Fibroblast of skin of abdomen (primary cell): Measurements from ENCODE around the gene TBC1D8.

Experiments used
- DNase-seq: peaks from one replicate; pipeline ENCODE4 v3.0.0-alpha.2; 2013

TBC1D8 gene

DNA sequence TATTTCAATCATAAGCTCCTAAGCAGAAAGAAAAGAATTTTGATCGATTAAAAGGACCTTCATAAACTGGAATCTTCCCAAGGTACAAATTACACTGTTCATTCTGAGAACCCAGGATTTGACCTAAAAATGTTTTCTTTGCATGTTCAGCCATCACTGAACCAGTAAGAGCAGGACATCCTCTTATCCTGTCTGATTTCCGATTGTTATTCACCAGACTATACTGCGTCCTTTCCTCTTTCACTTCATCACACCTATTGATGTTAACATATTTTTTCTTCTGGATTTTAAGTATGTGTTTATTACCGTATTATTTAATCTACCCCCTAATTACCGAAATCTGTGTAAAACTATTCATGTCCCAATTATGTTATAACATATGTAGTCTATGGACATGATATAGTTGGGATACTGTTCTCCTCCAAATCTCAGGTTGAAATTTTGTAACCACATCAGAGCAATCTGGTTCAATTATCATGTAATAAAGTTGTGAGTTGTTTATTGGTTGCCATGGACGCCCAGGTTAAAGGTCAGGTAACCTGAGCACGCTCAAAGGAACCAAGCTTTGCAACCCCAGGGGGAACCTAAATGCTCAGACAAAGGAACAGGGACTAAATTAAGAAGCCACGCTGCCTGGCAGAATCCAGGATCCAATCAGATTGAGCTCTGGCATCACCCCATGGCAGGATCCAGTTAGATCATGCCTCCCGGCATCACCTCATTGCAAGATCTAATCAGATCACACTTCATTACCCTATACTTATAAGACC is 11.6 kb upstream of the TBC1D8 start:
- no peak for DNase-seq

- DNase-seq = no peak
These were observed 10.5 kb upstream of the TBC1D8 start for GRCh38 chr2:101161658-101162057.

- DNase-seq = peak; percentile 12
These were observed 9.3 kb upstream of the TBC1D8 start for GRCh38 chr2:101160454-101160853.

- DNase-seq = no peak
These were observed 8.3 kb upstream of the TBC1D8 start for GRCh38 chr2:101159526-101159925.

GRCh38 chr2:101157272-101157671 is 6.1 kb upstream of the TBC1D8 start:
- DNase-seq = no peak

DNA sequence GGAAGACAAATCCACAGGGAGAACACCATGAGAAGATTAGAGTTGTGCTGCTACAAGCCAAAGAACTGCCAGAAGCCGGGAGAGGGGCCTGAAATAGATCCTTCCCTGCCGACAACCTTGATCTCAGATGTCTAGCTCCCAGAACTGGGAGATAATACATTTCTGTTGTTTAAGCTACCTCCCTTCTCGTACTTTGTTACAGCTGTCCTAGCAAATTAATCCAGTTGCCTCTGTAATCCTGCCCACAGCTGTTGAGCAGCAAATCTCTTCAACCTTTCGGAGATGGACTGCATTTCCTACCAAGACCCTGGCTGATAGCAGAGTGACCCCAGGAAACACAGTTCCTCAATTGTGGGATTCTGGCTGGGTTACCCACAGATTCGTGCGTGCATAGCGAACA is 2.6 kb upstream of the TBC1D8 start:
- DNase-seq = no peak

GRCh38 chr2:101153077-101153707 is 2.0 kb upstream of the TBC1D8 start:
- no peak for DNase-seq

GRCh38 chr2:101152272-101153076 is 1.3 kb upstream of the TBC1D8 start:
- DNase-seq = peak; percentile 15

DNA sequence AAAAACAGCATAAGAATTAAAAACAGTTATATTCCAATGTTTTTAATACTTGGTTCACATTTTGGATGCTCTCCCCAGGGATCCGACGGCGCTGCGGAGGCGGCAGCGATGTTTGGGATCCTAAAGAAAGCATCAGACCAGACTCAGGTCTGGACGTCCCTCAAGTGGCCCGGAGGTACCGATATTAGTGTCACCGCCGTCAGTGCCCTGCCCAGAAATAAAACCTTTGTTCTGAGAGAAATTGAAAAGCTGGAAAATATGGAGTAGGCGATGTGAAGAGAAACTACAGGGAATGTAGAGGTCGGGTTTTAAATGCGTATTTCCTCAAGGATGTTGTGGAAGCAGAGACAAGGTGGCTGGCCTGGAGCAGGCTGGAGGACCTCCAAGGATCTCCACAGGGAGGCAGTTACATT is 683 bp upstream of the TBC1D8 start:
- no peak for DNase-seq

DNA sequence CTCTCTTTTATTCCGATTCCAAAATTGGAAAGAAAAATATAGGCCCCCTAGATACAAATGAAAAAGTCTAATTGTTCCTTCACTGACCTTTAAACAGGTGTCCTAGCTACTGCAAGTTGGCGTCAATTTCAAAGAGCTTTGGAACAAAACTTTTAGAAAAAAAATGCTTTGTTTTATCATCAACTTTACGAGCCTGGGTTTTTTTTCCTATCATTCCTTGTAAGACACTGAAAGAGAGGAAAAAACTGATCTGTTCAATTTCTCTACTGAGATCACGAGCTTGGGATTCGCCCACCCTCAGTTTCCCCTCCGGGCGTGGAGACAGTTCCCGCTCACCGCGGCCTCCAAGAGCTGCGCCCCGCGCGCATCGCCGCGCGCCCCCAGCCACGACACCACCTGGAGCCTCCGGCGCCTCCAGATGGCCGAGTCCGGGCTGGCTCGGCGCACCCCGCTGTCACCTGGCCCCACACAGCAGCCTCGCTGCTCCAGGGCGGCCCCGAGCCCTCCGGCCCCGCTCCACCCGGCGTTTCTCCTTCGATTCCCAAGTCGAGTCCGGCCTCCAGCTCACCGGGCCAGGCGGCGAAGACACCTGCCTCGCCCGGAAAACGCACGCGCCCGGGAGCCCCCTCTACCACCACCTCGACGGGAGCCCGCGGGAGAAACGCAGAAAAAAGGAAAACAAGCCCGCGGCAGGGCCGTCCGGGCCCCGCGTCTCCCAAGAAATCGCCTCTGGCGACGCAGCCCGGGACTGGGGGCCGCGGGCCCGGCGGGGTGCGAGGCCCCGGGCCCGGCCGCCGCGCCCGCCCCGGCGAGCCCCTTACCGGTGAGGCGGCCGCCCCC is 656 bp downstream of the TBC1D8 start:
- no peak for DNase-seq

DNA sequence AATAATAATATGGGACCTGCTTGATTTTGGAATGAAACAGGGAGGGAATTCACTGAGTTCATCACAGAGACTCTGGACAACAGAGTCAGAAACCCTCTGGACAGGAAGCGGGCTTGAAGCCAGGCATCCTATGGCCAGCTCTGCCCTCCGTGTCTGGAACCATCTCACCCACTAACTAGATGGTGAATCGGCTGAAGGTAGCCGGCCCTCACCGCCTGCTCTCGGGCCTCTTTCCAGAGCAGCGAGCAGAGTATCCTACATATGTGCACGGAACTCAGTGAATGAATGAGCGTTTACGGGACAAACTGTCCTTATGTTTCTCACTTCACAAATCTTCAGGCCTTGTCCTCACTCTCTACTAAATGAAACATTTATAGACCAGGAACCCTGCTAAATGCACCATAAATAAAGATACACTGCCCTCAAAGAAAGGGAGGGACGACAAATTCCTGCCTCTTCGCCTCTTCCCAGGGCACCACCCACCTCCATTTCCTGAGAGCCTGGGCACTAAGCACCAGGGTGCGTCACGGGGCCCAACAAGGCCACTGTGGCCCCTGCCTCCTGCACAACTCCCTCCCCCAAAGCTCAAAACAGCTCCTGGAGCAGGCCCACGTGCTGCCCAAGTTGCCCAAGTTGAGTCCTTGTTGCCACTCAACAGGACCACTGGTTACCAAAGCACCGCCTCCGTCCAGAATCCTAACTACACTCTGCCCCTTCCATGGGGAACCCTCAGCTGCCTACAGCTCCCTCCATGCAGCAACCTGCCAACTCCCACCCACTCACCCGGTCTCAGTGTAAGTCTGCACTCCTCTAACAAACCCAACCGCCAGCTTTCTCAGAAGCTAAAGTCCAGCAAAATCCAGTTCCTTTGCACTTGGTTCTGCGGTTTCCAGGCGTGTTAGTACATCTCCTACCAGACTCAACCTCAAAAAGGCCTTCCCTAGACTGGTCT is 1.7 kb downstream of the TBC1D8 start:
- no peak for DNase-seq

DNA sequence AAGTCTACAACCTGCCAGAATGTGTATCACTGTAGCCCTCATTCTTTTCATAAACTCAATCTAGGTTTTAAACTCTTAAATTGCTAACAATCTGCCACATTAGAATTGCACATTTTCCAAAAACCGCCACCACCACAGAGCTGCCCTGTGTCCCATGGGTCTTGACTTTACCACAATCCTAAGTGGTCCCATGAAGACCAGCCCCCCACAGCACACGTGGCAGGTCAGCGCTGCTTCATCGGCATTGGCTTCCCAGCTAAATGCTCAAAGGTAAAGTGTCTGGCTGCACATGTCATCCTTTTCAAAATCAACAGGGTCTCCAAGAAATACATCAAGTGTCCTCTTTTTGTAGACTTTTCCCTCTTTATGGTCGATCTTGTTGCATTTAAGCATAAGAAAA is 2.4 kb downstream of the TBC1D8 start:
- DNase-seq = no peak

DNA sequence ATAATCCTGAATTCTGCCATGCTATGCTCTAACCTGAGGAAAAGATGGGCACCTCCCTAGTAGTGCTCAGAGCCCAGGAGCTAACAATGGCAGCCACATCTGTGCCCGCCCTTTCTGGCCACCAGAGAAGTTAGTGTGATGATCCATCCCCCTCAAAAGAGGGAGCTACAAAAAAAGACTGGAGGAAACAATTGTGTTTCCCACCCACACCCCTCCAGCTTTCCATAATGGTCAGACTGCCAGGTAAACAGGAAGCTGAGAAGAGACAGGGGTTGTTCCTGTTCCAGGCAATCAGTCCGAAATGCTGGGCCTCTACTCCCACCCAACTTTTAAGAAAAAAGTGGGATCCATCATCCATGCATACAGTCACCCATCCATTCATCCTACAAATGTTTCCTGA is 3.2 kb downstream of the TBC1D8 start:
- no peak for DNase-seq

GRCh38 chr2:101147062-101147461 is 4.1 kb downstream of the TBC1D8 start:
- DNase-seq = no peak

- DNase-seq = no peak
These were observed 4.6 kb downstream of the TBC1D8 start for GRCh38 chr2:101146535-101146934.

GRCh38 chr2:101145406-101145805 is 5.8 kb downstream of the TBC1D8 start:
- DNase-seq = no peak

GRCh38 chr2:101142163-101142562 is 9.0 kb downstream of the TBC1D8 start:
- DNase-seq = no peak

- no peak for DNase-seq
These were observed 10.1 kb downstream of the TBC1D8 start for GRCh38 chr2:101140978-101141655.

GRCh38 chr2:101140237-101140636 is 10.9 kb downstream of the TBC1D8 start:
- no peak for DNase-seq

DNA sequence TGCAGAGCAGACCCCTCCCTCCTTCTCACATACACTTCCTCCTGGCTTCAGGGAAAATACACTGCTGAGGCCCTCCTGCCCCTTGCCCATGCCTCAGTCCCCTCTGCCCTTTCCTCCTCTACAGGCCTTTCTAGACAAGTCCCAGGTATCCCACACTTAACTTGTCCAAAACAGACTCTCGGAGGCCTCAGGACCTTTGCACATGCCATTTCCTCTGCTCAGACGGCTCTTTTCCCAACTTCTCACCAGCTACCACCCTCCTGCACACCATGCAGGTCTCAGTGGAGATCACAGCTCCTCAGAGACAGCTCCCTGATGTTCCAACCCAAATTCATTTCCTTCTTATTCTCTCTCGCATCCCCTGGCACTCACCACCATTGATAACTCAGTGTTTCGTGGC is 11.7 kb downstream of the TBC1D8 start:
- no peak for DNase-seq
